HepG2 (cell line): ENCODE results near the gene ARAP3.

Source experiments
- ARID5B ChIP-seq: IDR thresholded peaks from 2 replicates; pipeline ENCODE4 v1.4.0; 2020; ENCODE audit warnings: mild to moderate bottlenecking, missing genetic modification reagents
- CTCF ChIP-seq: sonication (generic); formaldehyde crosslinking; IDR thresholded peaks from 2 replicates; pipeline ENCODE4 v1.5.0; 2020; ENCODE audit warnings: mild to moderate bottlenecking, missing genetic modification reagents, moderate library complexity
- GATAD2A ChIP-seq: IDR thresholded peaks from 2 replicates; pipeline ENCODE4 v1.6.1; 2016
- HDAC2 ChIP-seq: sonication (generic); formaldehyde crosslinking; IDR thresholded peaks from 2 replicates; pipeline ENCODE4 v1.4.0; 2020; ENCODE audit warnings: missing genetic modification reagents
- HNRNPUL1 ChIP-seq: fragments of 200-400 bp; formaldehyde crosslinking; IDR thresholded peaks from 2 replicates; pipeline ENCODE4 v1.6.1; 2017; ENCODE audit warnings: low read depth, mild to moderate bottlenecking, low read length, moderate library complexity
- MXI1 ChIP-seq: IDR thresholded peaks from 3 replicates; pipeline ENCODE4 v1.6.1; 2012; ENCODE audit warnings: low read depth, low read length, inconsistent platforms, borderline replicate concordance

GRCh38 chr5:141647242-141647641, 34.8 kb downstream of the ARAP3 start:
- TF ChIP-seq GATAD2A (CRISPR knock-in tag) (no peak), MXI1 (no peak), CTCF (no peak), HNRNPUL1 (no peak), HDAC2 (CRISPR knock-in tag) (no peak), ARID5B (CRISPR knock-in tag) (no peak)
